Urinary bladder (tissue), 4 donors: ENCODE results near the gene VNN1. TPM values are rescaled to one million over a fixed set of nuclear protein-coding genes. Genes with fewer than 3 reads are reported as not detected.

ENCODE experiments used
- DNase-seq: peaks from one replicate; pipeline ENCODE4 v3.0.0-alpha.2; 2015; ENCODE audit errors: extremely low spot score
- H3K27ac ChIP-seq: one replicate; pipeline ENCODE4 v1.5.1; 2013; ENCODE audit warnings: low read depth, mild to moderate bottlenecking, moderate library complexity
- H3K36me3 ChIP-seq: one replicate; pipeline ENCODE4 v1.6.1; 2013; ENCODE audit warnings: mild to moderate bottlenecking, moderate library complexity; ENCODE audit not compliant: insufficient read depth
- H3K4me1 ChIP-seq: one replicate; pipeline ENCODE4 v1.6.1; 2013; ENCODE audit warnings: mild to moderate bottlenecking, moderate library complexity; ENCODE audit not compliant: insufficient read depth
- H3K4me3 ChIP-seq: one replicate; pipeline ENCODE4 v1.5.1; 2013; ENCODE audit warnings: low read depth, low read length
- WGBS: extraction: QIAGEN DNeasy Blood & Tissue Kit; methylation state at CpG from one replicate; pipeline ENCODE4 v1.1.7; 2013; 5-methylcytosine and 5-hydroxymethylcytosine counted together
- polyA plus RNA-seq: library from polyadenylated mRNA; stranded (reverse); fragments of 200-250 nt; gene quantifications from one replicate; pipeline ENCODE4 v1.2.3, GENCODE V29; 2013
- total RNA-seq: library from RNA; depleted of rRNA; stranded (reverse); fragments of >200 nt; gene quantifications from one replicate; pipeline ENCODE4 v1.2.3, GENCODE V29; 2014
- donor health status: healthy with polysubstance abuse.
- donor health status: healthy.

The VNN1 gene
- total and polyA plus RNA-seq, 2 donors, result 0.63 to 0.68 TPM

DNA sequence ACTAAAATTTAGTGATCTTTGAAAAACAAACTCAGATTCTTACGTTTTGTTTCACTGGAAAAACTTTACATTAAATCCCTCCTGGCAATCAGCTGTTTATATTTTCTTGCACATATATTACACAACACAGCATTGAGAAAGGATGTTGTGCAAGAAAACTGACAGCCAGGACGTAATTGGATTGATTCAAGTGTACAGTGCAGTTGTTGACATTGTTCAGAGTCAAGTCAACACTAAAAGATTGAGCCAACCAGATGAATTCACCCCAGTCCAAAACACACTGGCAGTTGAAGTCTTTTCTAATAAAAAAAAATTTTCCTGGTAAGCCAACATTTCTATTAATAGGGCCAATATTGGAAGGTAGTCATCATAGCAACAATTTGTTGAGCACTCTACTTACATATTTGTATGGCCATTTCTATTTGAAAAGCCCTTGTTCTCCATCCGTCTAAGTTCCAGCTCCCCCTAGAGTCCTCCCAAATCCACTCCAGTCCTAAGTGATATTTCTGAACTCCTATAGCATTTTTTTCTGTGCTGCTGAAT lies 20.9 kb upstream of the VNN1 start:
- 26% methylated on average over 3 of the region's 3 CpGs for WGBS
- no peaks in the 10 kb centered on the region for H3K36me3 ChIP-seq
- H3K27ac ChIP-seq, result no peak overlapping the region
- no peak overlapping the region for H3K4me3 ChIP-seq
- no peaks in the 10 kb centered on the region for H3K4me1 ChIP-seq
- no peak for DNase-seq

GRCh38 chr6:132733814-132734213 lies 20.0 kb upstream of the VNN1 start:
- 89% methylated on average over 1 of the region's 1 CpG for WGBS
- DNase-seq, result no peak
- Histone ChIP-seq H3K4me1 (no peaks in the 10 kb centered on the region), H3K36me3 (no peaks in the 10 kb centered on the region), H3K27ac (no peak overlapping the region), H3K4me3 (no peak overlapping the region)

GRCh38 chr6:132733283-132733682 lies 19.4 kb upstream of the VNN1 start:
- H3K4me3 ChIP-seq, result no peak overlapping the region
- no peak for DNase-seq
- H3K4me1 ChIP-seq, result no peaks in the 10 kb centered on the region
- no peak overlapping the region for H3K27ac ChIP-seq
- 74% methylated on average over 2 of the region's 2 CpGs for WGBS
- H3K36me3 ChIP-seq, result no peaks in the 10 kb centered on the region

- Histone ChIP-seq H3K27ac (no peak overlapping the region), H3K4me3 (no peak overlapping the region), H3K36me3 (no peaks in the 10 kb centered on the region), H3K4me1 (no peaks in the 10 kb centered on the region)
- DNase-seq, result no peak
- 75% methylated on average over 2 of the region's 2 CpGs for WGBS
Measured at GRCh38 chr6:132731086-132731485, 17.2 kb upstream of the VNN1 start.

DNA sequence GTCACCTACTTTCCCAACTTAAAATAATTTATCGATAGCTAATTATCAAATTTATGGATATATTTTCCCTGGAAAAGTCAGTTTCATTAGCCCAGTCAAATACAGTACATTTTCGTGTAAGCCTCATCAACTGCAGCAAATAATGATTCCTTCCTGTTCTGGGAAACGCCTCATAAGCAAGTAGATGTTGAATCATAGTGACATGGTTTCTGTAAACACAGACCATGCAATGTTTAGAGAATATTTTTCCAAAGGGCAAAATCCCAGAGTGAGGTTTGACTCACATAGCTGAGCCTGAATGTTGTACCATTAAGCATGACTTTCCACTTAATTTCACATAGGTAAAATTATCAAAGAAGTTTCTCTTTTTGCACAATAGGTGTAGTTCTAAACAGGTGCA lies 16.7 kb upstream of the VNN1 start:
- no peak overlapping the region for H3K4me3 ChIP-seq
- no peak for DNase-seq
- H3K4me1 ChIP-seq, result no peaks in the 10 kb centered on the region
- H3K27ac ChIP-seq, result no peak overlapping the region
- H3K36me3 ChIP-seq, result no peaks in the 10 kb centered on the region
- 49% methylated on average over 3 of the region's 3 CpGs for WGBS

- H3K4me1 ChIP-seq, result no peaks in the 10 kb centered on the region
- WGBS, result 83% methylated on average over 4 of the region's 4 CpGs
- no peak for DNase-seq
Measured at GRCh38 chr6:132728616-132729015, 14.8 kb upstream of the VNN1 start.

DNA sequence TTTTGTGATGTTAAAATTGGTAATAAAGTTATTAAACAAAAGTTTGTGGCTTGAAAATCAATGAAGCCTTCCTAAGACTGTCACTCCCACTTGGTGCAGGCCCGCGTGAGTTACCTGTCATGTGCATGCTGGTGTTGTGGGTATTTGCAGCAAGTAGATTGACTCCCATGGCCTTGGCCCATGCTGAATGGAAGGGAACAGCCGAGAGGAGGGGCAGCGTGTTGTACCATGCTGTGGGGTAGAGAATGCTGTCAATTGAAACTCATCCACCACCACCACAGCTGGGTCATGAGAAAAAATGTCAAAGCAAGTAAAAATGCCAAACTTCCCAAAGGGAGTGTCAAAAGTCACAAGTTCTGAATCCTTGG lies 12.7 kb upstream of the VNN1 start:
- H3K4me1 ChIP-seq, result no peaks in the 10 kb centered on the region
- H3K4me3 ChIP-seq, result no peak overlapping the region
- H3K27ac ChIP-seq, result no peak overlapping the region
- 90% methylated on average over 4 of the region's 4 CpGs for WGBS
- no peak for DNase-seq
- H3K36me3 ChIP-seq, result no peaks in the 10 kb centered on the region

More at GRCh38 chr6:132728616-132729015, 14.8 kb upstream of the VNN1 start:
- no peak overlapping the region for H3K27ac ChIP-seq
- no peak overlapping the region for H3K4me3 ChIP-seq
- no peaks in the 10 kb centered on the region for H3K36me3 ChIP-seq

- DNase-seq, result no peak
- H3K27ac ChIP-seq, result no peak overlapping the region
- no peaks in the 10 kb centered on the region for H3K36me3 ChIP-seq
- H3K4me3 ChIP-seq, result no peak overlapping the region
- H3K4me1 ChIP-seq, result no peaks in the 10 kb centered on the region
- WGBS, result 76% methylated on average over 6 of the region's 6 CpGs
Measured at GRCh38 chr6:132725947-132726607, 12.2 kb upstream of the VNN1 start.

GRCh38 chr6:132725471-132725870 lies 11.6 kb upstream of the VNN1 start:
- Histone ChIP-seq H3K4me1 (no peaks in the 10 kb centered on the region), H3K4me3 (no peak overlapping the region), H3K27ac (no peak overlapping the region), H3K36me3 (no peaks in the 10 kb centered on the region)
- no peak for DNase-seq
- 86% methylated on average over 6 of the region's 6 CpGs for WGBS

DNA sequence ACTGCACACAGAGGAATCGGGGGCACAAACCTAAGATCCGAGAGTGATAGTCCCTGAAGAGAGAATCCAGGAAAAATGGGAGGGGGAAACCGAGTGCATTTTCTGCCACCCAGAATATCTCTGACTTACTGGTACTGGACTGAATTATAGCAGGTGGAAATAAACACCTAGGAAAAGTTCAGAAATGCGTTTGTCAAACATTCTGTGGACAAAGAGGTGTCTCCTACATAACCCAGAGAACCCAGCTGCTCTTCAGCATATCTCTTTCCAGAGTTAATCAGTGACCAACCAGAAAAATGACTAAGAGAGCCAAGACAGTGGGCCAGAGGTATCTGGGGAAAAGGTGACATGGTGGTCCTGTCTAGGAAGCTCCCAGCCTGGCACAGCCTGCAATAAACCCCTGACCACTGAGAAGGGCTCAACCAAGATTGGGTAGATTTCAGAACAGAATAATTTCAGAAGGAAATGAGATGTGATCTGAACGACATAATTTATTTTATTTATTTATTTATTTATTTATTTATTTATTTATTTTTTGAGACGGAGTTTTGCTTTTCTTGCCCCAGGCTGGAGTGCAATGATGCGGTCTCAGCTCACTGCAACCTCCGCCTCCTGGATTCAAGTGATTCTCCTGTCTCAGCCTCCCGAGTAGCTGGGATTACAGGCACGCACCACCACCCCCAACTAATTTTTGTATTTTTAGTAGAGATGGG lies 6.0 kb upstream of the VNN1 start:
- 93% methylated on average over 10 of the region's 10 CpGs for WGBS

GRCh38 chr6:132715881-132716637 lies 2.2 kb upstream of the VNN1 start:
- no peak for DNase-seq
- 74% methylated on average over 9 of the region's 9 CpGs for WGBS

More for the DNA sequence above, 6.0 kb upstream of the VNN1 start:
- Histone ChIP-seq H3K4me3 (no peak overlapping the region), H3K36me3 (no peaks in the 10 kb centered on the region), H3K4me1 (no peaks in the 10 kb centered on the region), H3K27ac (no peak overlapping the region)
- DNase-seq, result no peak

GRCh38 chr6:132715204-132715603 lies 1.3 kb upstream of the VNN1 start:
- no peaks in the 10 kb centered on the region for H3K36me3 ChIP-seq
- DNase-seq, result no peak
- H3K4me1 ChIP-seq, result no peaks in the 10 kb centered on the region
- no peak overlapping the region for H3K4me3 ChIP-seq
- 53% methylated on average over 5 of the region's 5 CpGs for WGBS
- H3K27ac ChIP-seq, result no peak overlapping the region

More at GRCh38 chr6:132715881-132716637, 2.2 kb upstream of the VNN1 start:
- Histone ChIP-seq H3K4me3 (no peak overlapping the region), H3K27ac (no peak overlapping the region), H3K4me1 (no peaks in the 10 kb centered on the region), H3K36me3 (no peaks in the 10 kb centered on the region)

DNA sequence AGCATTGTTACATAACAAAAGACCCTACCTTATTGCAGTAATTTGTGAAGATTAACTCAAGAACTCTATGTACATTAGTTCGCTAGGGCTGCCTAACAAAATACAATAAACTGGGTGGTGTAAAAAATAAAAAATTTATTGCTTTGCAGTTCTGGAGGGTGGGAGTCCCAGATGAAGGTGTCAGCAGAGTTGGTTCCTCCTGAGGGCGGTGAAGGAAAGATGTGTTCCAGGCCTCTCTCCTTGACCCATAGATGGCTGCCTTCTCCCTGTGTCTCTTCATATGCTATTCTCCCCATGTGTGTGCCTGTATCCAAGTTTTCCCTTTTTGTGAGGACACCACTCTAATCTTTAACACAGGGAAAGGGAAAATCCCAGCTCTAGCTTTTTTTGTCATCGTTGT lies 305 bp upstream of the VNN1 start:
- WGBS, result 90% methylated on average over 3 of the region's 3 CpGs
- Histone ChIP-seq H3K4me3 (no peak overlapping the region), H3K36me3 (no peaks in the 10 kb centered on the region), H3K27ac (no peak overlapping the region), H3K4me1 (no peaks in the 10 kb centered on the region)
- DNase-seq, result no peak

DNA sequence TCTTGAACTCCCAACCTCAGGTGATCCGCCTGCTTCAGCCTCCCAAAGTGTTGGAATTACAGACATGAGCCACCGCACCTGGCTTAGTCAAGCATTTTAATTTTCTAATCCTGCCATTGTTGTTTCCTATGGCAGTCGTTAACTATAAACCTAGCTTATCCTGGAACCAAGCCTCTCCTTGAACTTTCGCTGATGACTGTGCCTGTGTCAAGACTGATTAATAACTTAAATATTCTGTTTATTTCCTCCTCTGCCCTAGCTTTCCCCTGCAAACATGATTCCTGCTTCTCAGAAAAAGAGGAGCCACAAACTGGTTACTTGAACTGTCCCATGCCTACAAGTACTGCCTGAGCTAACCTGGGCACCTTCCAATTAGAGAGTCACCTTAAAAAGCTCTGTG lies 1.5 kb downstream of the VNN1 start:
- Histone ChIP-seq H3K27ac (no peak overlapping the region), H3K4me3 (no peak overlapping the region)
- WGBS, result 73% methylated on average over 4 of the region's 4 CpGs

More for the DNA sequence above, 1.5 kb downstream of the VNN1 start:
- DNase-seq, result no peak
- no peaks in the 10 kb centered on the region for H3K36me3 ChIP-seq
- no peaks in the 10 kb centered on the region for H3K4me1 ChIP-seq
